Measurements from ENCODE around the gene TBCE.
"Not testable (repeated sequence)": the region's sequence is repeated elsewhere in the genome, so short reads cannot be mapped to it uniquely, and the experiment has no call there.

The TBCE gene

GRCh38 chr1:235455823-235456222 is 88.6 kb downstream of the TBCE start:
- no peak for DNase-seq

GRCh38 chr1:235457856-235458255 is 90.6 kb downstream of the TBCE start:
- not testable (repeated sequence) for DNase-seq

DNA sequence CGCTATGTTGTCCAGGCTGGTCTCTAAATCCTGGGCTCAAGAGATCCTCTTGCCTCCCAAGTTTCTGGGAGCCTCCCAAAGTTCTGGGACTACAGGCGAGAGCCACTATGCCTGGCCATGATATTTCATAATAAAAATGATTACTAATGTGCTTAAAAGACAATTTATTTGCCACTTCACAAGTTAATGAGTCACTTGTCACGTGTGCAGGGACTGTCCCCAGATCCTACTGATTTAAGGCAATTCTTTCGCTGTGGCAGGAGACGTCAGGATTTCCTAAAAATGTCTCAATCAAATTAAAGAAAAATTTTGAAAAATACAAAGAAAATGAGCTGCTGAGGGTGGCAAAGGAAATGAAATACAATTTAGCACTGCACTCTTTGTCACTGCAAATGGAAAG is 93.5 kb downstream of the TBCE start:
- no peak for DNase-seq

DNA sequence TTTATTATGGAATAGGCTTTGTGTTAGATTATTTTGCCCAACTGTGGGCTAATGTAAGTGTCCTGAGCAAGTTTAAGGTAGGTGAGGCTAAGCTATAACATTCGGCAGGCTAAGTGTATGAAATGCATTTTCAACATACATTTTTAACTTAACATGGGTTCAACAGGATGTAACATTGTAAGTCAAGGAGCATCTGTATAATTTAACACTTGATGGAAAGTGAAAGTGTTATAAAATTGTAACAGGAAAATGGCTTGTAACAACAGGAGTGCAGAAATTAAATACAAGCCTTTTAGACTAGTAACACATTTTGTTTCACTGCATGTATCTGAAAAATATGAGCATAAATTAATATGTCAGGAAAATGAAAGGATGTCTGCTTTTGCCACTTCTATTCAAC is 94.7 kb downstream of the TBCE start:
- DNase-seq: no peak

GRCh38 chr1:235462832-235463231 is 95.6 kb downstream of the TBCE start:
- DNase-seq: not testable (repeated sequence)

DNA sequence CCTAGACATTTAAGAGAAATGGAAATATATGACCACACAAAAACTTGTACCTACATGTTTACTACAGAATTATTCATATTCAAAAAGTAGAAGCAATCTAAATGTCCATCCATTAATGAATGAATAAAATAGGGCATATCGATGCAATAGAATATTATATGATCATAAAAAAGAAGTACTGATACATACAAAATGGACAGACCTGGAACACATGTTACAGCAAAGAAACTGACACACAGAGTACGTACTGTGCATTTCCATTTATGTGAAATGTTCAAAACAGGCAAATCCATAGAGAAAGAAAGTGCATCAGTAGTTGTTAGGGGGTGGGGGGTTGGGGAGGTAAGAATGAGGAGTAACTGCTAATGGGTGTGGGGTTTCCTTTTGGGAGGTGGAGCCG is 97.8 kb downstream of the TBCE start:
- DNase-seq: no peak

DNA sequence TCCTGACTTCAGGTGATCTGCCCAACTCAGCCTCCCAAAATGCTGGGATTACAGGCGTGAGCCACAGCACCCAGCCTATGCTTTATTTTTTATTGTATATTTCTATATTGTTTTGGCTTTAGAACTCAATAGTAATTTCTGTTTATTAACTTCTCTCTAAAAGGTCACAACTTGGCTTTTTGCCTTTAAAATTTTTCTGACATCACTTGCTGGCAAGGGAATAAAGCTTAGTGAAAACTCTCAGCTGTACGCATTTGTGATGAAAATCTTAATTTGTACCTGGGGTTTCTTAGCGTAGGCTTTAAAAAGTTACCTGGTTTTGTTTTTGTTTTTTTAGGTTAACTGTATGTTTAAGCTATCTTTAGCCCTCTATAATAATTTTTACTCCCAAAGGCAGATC is 100.8 kb downstream of the TBCE start:
- no peak for DNase-seq

DNA sequence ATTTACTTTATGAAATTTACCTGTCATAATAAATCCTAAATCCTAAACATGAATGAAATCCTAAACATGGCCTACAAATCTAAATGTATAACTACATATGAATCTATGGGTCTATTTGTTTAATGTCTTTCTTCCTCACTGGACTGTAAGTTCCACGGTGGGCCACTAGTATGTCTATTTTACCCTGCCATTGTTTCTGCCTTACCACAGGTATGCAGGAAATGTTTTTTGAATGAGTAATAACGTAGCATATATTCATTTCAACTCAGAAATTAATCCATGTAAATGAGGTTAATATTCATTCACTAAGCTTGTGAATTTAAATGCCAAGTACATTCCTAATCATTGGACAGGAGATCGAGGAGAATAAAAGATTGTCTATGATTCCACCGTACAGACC is 101.7 kb downstream of the TBCE start:
- DNase-seq: peak; percentile 50

DNA sequence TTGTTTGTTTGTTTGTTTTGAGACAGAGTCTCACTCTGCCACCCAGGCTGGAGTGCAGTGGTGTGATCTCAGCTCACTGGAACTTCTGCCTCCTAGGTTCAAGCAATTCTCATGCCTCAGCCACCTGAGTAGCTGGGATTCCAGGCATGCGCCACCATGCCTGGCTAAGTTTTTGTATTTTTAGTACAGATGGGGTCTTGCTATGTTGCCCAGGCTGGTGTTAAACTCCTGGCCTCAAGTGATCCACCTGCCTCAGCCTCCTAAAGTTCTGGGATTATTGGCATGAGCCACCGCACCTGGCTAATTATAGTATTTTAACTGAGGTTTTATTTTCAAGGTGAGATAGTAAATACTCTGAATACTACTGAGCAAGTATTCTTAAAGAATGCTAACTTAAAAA is 102.7 kb downstream of the TBCE start:
- DNase-seq: not testable (repeated sequence)

DNA sequence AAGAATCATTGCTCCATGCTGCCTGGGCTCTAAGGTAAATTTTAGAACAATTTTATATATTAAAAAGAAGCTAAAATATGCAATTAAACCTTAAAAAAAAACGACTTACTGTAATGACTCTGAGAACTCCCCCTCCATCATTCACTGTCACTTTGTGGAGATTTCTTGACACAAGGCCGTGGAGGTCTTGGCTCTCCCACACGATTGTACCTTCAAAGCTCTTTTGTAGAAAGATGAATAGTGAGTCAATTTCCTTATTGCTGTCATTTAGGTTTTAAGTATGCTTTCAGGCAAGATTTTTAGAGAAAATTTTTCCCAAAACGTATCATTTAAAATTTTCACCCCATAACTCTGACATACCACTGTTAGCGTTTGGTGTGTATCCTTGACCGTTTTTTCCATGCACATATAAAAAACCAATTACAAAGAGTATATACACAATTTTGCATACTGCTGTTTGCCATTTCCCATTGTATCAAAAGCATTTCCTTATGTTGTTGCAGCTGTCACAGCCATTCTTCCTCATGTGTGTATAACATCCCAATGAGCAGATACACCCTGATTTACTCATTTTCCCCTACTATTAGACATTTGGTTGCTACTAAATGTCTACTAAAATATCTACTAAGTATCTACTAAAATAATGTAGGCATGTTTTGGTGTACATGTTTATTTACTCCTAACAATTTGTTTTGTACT is 103.7 kb downstream of the TBCE start:
- no peak for DNase-seq

- peak; percentile 30 for DNase-seq
These were observed 106.6 kb downstream of the TBCE start for GRCh38 chr1:235473806-235474205.

- DNase-seq: no peak
These were observed 115.9 kb downstream of the TBCE start for GRCh38 chr1:235483090-235483489.

DNA sequence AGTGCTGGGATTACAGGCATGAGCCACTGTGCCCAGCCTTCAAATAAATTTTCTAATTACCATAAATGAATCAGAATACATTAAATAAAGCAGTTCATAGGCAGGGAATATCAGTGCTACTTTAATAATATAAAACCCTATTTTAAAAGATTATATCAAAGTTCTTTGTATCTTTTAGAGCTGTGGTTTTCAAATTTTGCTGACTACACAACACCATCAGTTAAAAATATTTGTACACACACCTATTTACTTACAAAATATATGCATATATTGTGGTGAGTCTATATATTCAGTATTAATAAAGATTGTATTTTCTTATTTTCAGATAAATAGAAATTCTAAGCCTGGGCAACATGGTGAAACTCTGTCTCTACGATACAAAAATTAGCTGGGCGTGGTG is 118.3 kb downstream of the TBCE start:
- no peak for DNase-seq

GRCh38 chr1:235486321-235486720 is 119.1 kb downstream of the TBCE start:
- DNase-seq: no peak

GRCh38 chr1:235491644-235492043 is 124.4 kb downstream of the TBCE start:
- DNase-seq: no peak

GRCh38 chr1:235494531-235494930 is 127.3 kb downstream of the TBCE start:
- DNase-seq: no peak

DNA sequence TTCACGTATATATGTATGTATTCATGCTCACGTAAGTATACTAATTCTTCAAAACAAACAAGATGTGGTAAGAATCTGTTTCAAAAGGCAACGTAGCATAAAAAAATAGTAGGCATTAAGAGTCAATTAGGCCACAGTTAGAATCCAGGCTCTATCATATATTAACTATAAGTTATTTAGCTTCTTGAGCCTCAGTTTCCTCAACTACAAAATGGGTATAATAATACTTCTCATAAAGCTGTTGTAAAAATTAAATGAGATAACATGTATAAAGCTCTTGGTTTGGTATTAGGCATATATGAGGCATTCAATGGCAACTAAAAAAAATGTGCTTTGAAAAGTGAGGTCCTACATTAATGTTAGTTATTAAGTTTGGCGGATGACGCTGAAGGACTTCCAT is 127.8 kb downstream of the TBCE start:
- no peak for DNase-seq

DNA sequence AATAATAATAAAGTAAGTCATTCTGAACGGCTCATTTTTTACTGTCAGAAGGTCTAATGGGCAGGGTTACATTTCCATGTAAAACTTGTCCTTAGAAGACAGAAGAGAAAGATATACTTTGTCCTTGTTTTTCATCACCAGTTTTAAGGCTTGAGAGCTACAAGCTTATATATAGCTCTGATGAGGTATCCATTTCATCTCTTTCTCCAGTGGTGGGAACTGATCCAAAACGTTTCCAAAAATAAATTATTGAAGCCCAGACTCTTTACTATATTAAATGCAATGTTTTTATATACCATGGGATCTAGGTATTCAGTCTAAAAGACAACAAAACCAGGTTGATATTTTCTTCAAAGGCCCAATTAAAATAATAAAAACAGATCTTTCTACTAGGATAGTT is 128.3 kb downstream of the TBCE start:
- DNase-seq: no peak

GRCh38 chr1:235500971-235501540 is 133.8 kb downstream of the TBCE start:
- peak; percentile 13 for DNase-seq
